GM12878 (cell line): ENCODE results near the gene ACTL8. TPM values are rescaled to one million over a fixed set of nuclear protein-coding genes. Genes with fewer than 3 reads are reported as not detected.

ENCODE experiments used
- ATAC-seq: fragments of 200-7000 bp; cut with Tn5 transposase; 3 replicates; pipeline ENCODE4 v1.9.1; 2020; ENCODE audit warnings: mild to moderate bottlenecking, moderate library complexity
- BruUV-seq: library from RNA; stranded (reverse); fragments of 400-500 nt; replicated peaks from 2 replicates; lab custom pipeline; 2021; lab: Mats Ljungman, UMichigan
- CTCF ChIA-PET: fragments of 300-600 bp; sonication (Branson Sonifier 250); formaldehyde crosslinking; extraction: SDS; loops from one replicate; lab custom pipeline; 2021; ENCODE audit warnings: inconsistent platforms; lab: Yijun Ruan, JAX
- POLR2A ChIA-PET: fragments of 350-600 bp; formaldehyde crosslinking; extraction: SDS; loops from one replicate; lab custom pipeline; 2021; ENCODE audit warnings: inconsistent platforms; lab: Charles Lee
- RAD21 ChIA-PET: fragments of 300-600 bp; sonication (Branson Sonifier 250); formaldehyde crosslinking; loops from one replicate; lab custom pipeline; 2023; ENCODE audit warnings: antibody characterized with exemption; ENCODE audit not compliant: unreplicated experiment; lab: Charles Lee
- SMC1A ChIA-PET: fragments of 300-600 bp; sonication (Branson Sonifier 250); formaldehyde crosslinking; loops from one replicate; lab custom pipeline; 2023; ENCODE audit not compliant: unreplicated experiment, uncharacterized antibody; lab: Charles Lee
- DNase-seq: peaks from one replicate; pipeline ENCODE4 v3.0.0-alpha.2; 2011; ENCODE audit warnings: low read depth, low spot score
- FAIRE-seq: peaks from 3 replicates; lab custom pipeline; 2011; peaks lifted over from hg19 to GRCh38; lab: Jason Lieb, UNC
- H2AFZ ChIP-seq: 2 replicates; pipeline ENCODE4 v1.6.0; 2011; ENCODE audit warnings: low read depth, low read length, control low read depth; ENCODE audit not compliant: control insufficient read depth
- H3K27ac ChIP-seq: 2 replicates; pipeline ENCODE4 v1.5.1; 2011; ENCODE audit warnings: control low read depth; ENCODE audit not compliant: control insufficient read depth, insufficient read depth
- H3K27me3 ChIP-seq, 2 experiments: replicated peaks in 1 of 2; 2 replicates each; pipeline versions ENCODE4 v1.6.0 to v1.6.1; 2011; ENCODE audit warnings: low read length in 1 of 2; ENCODE audit not compliant: control insufficient read depth in 2 of 2, insufficient read depth in 2 of 2
- H3K36me3 ChIP-seq, 2 experiments: 2 replicates each; pipeline ENCODE4 v1.5.1; 2011; ENCODE audit warnings: low read length in 1 of 2; ENCODE audit not compliant: control insufficient read depth in 2 of 2, insufficient read depth in 2 of 2
- H3K4me1 ChIP-seq: 2 replicates; pipeline ENCODE4 v1.6.1; 2011; ENCODE audit warnings: mild to moderate bottlenecking, low read length, moderate library complexity, mixed read lengths; ENCODE audit not compliant: control insufficient read depth, insufficient read depth
- H3K4me2 ChIP-seq: 2 replicates; pipeline ENCODE4 v1.6.0; 2011; ENCODE audit warnings: control low read depth; ENCODE audit not compliant: control insufficient read depth, insufficient read depth
- H3K4me3 ChIP-seq: fragments of 200-600 bp; sonication (generic); 2 replicates; pipeline ENCODE4 v1.5.1; 2016
- H3K79me2 ChIP-seq: 2 replicates; pipeline ENCODE4 v1.6.0; 2011; ENCODE audit warnings: low read length; ENCODE audit not compliant: control insufficient read depth, insufficient read depth
- H3K9ac ChIP-seq: 2 replicates; pipeline ENCODE4 v1.8.0; 2011; ENCODE audit warnings: low read length, control low read depth, mixed read lengths; ENCODE audit not compliant: control insufficient read depth, insufficient read depth
- H3K9me3 ChIP-seq: replicated peaks from 3 replicates; pipeline ENCODE4 v1.5.1; 2011; ENCODE audit warnings: mild to moderate bottlenecking, low read length; ENCODE audit not compliant: control insufficient read depth, insufficient read depth
- H4K20me1 ChIP-seq: 2 replicates; pipeline ENCODE4 v1.6.0; 2011; ENCODE audit not compliant: control insufficient read depth, insufficient read depth
- BMI1 ChIP-seq: fragments of 450-650 bp; IDR thresholded peaks from 2 replicates; pipeline ENCODE4 v1.6.1; 2016; ENCODE audit warnings: mild to moderate bottlenecking, moderate library complexity, borderline replicate concordance
- CBX3 ChIP-seq: fragments of 200-600 bp; sonication (generic); IDR thresholded peaks from 2 replicates; pipeline ENCODE4 v1.6.1; 2016; ENCODE audit warnings: low read depth, borderline replicate concordance
- EP300 ChIP-seq, 2 experiments: fragments of 150-350 bp in 1 of 2; IDR thresholded peaks; 2 replicates each; pipeline ENCODE4 v1.6.1; 2011 to 2012; ENCODE audit warnings: low read depth in 2 of 2, low read length in 2 of 2, borderline replicate concordance in 1 of 2, improper control_type of control experiment in 1 of 2, inconsistent platforms in 1 of 2; ENCODE audit not compliant: control insufficient read depth in 1 of 2
- HDAC6 ChIP-seq: fragments of 200-600 bp; sonication (generic); IDR thresholded peaks from one replicate; pipeline ENCODE4 v1.8.0; 2017; ENCODE audit warnings: antibody characterized with exemption; ENCODE audit not compliant: unreplicated experiment
- JUND ChIP-seq: IDR thresholded peaks from 2 replicates; pipeline ENCODE4 v1.6.1; 2012; ENCODE audit warnings: low read depth, mild to moderate bottlenecking, low read length, improper control_type of control experiment, moderate library complexity
- SKIL ChIP-seq: fragments of 450-650 bp; IDR thresholded peaks from 2 replicates; pipeline ENCODE4 v1.6.1; 2017; ENCODE audit warnings: mild to moderate bottlenecking, low read depth, inconsistent platforms; ENCODE audit not compliant: poor library complexity, severe bottlenecking
- USF2 ChIP-seq: IDR thresholded peaks from 2 replicates; pipeline ENCODE4 v1.6.1; 2011; ENCODE audit warnings: low read depth, low read length, improper control_type of control experiment, borderline replicate concordance
- WGBS: methylation state at CpG from one replicate; pipeline ENCODE4 v1.1.6; 2016; ENCODE audit warnings: low lambda C conversion rate; ENCODE audit not compliant: insufficient replicate concordance, insufficient coverage; ENCODE audit errors: missing lambda C conversion rate; 5-methylcytosine and 5-hydroxymethylcytosine counted together
- in situ Hi-C: fragments of 300-500 bp; cut with MboI; formaldehyde crosslinking; loops from 9 replicates; pipeline ENCODE4 v1.14.3; 2018; ENCODE audit warnings: mixed read lengths
- intact Hi-C: fragments of 100-400 bp; cut with micrococcal nuclease; formaldehyde crosslinking; loops from one replicate; pipeline ENCODE4 v1.14.2; 2022; ENCODE audit not compliant: unreplicated experiment
- polyA plus RNA-seq, 11 experiments: library from polyadenylated mRNA; depleted of rRNA in 4 of 11; unstranded in 6 of 11; stranded (reverse) in 5 of 11; fragments of >200 nt; fragmentation: Nextera tagmentation in 4 of 11; fragmentation: Illumina TruSeq in 1 of 11; extraction: Ambion mirVana in 4 of 11; extraction: Trizol in 1 of 11; gene quantifications; 1 replicate in 1 of 11; 2 replicates in 10 of 11; pipeline versions ENCODE4 v1.2.1 to v1.2.3, GENCODE V29; 2011 to 2016; ENCODE audit warnings: inconsistent platforms in 2 of 11, missing spikeins in 2 of 11, low read depth in 1 of 11
- total RNA-seq, 4 experiments: library from RNA; depleted of rRNA in 3 of 4; stranded (reverse); fragments of >200 nt in 3 of 4; fragmentation: Illumina TruSeq in 1 of 4; extraction: Trizol in 1 of 4; gene quantifications; 2 replicates each; pipeline versions ENCODE4 v1.2.1 to v1.2.3, GENCODE V29; 2013 to 2021
- TF ChIP-seq, protein P1 (sequence below): fragments of 450-650 bp; IDR thresholded peaks from 2 replicates; pipeline ENCODE4 v1.6.1; 2016; ENCODE audit warnings: mild to moderate bottlenecking, moderate library complexity, borderline replicate concordance
- TF ChIP-seq, protein P2 (sequence below): IDR thresholded peaks from 2 replicates; pipeline ENCODE4 v1.6.1; 2012; ENCODE audit warnings: low read depth, low read length, improper control_type of control experiment

Gene ACTL8
- total and polyA plus RNA-seq, 10 of the 15 experiments (the other 5 are each of a cell fraction or from before 2014, with no cell fraction given), result 0.05 to 0.27 TPM; not detected in 8

GRCh38 chr1:17791055-17791390 lies 35.9 kb downstream of the ACTL8 start (continued):
- TF ChIP-seq USF2 (no peak), JUND (no peak)
- TF ChIP-seq, all 136 proteins: peak for 0

DNA sequence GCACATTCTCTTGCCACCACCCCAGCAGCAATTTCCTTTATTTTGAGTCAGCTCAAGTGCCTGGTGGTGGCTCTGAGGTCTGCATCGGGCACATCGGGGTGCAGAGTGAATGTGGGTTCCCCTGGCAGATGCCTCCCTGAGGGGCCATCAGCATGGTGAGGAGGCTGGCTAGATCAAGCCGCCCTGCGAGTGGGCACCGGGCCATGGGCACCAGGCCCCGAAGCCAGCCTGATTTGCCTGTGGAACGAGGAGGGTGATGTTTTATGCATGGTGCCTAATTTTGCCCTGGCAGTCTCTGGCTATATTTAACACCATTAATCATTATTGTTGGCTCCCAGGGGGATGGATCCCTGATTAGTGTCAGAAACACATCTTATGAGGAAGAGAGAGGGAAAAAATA lies 36.3 kb downstream of the ACTL8 start:
- Histone ChIP-seq H3K4me2 (no peak overlapping the region), H3K79me2 (no peaks in the 10 kb centered on the region), H3K27ac (no peak overlapping the region), H3K4me1 (no peaks in the 10 kb centered on the region), H3K9ac (no peak overlapping the region), H3K4me3 (no peak overlapping the region), H3K9me3 (no peaks in the 10 kb centered on the region), H3K27me3 (peaks cover 3 to 6% of the 10 kb centered on the region in 2 experiments; a peak in 3 of 4 replicates), H2AFZ (no peak overlapping the region), H4K20me1 (no peaks in the 10 kb centered on the region), H3K36me3 (no peaks in the 10 kb centered on the region)
- in situ Hi-C loops (no loop called here), intact Hi-C loops (no loop called here)
- BruUV-seq, result no TSS peak
- ChIA-PET SMC1A (no interaction called here), RAD21 (no interaction called here), CTCF (interaction anchor here (0.8 kb wide), 1 partner anchor 71 kb away, joined by 4 read pairs; no protein-coding TSS in a partner anchor), POLR2A (no interaction called here)
- ATAC-seq (no peak), FAIRE-seq (no peak), DNase-seq (no peak)
- WGBS, result 16% methylated on average over 7 of the region's 7 CpGs
- TF ChIP-seq CBX3 (no peak), SKIL (no peak), HDAC6 (no peak), EP300 (IDR thresholded peaks at IDR 0.05; ENCODE audit: borderline replicate concordance in 1 of 2, control insufficient read depth in 1 of 2, low read depth in 2 of 2, low read length in 2 of 2) (no peak), BMI1 (no peak)
- TF ChIP-seq, protein P1, sequence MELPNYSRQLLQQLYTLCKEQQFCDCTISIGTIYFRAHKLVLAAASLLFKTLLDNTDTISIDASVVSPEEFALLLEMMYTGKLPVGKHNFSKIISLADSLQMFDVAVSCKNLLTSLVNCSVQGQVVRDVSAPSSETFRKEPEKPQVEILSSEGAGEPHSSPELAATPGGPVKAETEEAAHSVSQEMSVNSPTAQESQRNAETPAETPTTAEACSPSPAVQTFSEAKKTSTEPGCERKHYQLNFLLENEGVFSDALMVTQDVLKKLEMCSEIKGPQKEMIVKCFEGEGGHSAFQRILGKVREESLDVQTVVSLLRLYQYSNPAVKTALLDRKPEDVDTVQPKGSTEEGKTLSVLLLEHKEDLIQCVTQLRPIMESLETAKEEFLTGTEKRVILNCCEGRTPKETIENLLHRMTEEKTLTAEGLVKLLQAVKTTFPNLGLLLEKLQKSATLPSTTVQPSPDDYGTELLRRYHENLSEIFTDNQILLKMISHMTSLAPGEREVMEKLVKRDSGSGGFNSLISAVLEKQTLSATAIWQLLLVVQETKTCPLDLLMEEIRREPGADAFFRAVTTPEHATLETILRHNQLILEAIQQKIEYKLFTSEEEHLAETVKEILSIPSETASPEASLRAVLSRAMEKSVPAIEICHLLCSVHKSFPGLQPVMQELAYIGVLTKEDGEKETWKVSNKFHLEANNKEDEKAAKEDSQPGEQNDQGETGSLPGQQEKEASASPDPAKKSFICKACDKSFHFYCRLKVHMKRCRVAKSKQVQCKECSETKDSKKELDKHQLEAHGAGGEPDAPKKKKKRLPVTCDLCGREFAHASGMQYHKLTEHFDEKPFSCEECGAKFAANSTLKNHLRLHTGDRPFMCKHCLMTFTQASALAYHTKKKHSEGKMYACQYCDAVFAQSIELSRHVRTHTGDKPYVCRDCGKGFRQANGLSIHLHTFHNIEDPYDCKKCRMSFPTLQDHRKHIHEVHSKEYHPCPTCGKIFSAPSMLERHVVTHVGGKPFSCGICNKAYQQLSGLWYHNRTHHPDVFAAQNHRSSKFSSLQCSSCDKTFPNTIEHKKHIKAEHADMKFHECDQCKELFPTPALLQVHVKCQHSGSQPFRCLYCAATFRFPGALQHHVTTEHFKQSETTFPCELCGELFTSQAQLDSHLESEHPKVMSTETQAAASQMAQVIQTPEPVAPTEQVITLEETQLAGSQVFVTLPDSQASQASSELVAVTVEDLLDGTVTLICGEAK, result no peak
- TF ChIP-seq, protein P2, sequence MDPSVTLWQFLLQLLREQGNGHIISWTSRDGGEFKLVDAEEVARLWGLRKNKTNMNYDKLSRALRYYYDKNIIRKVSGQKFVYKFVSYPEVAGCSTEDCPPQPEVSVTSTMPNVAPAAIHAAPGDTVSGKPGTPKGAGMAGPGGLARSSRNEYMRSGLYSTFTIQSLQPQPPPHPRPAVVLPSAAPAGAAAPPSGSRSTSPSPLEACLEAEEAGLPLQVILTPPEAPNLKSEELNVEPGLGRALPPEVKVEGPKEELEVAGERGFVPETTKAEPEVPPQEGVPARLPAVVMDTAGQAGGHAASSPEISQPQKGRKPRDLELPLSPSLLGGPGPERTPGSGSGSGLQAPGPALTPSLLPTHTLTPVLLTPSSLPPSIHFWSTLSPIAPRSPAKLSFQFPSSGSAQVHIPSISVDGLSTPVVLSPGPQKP, result no peak
